ENCODE measurements around the gene CACNA1C. TPM values are rescaled to one million over a fixed set of nuclear protein-coding genes. Genes with fewer than 3 reads are reported as not detected.

CACNA1C gene
- total RNA-seq, 6 donors from 2014 or later: 5.2 to 45.1 (median 8.8) TPM

DNA sequence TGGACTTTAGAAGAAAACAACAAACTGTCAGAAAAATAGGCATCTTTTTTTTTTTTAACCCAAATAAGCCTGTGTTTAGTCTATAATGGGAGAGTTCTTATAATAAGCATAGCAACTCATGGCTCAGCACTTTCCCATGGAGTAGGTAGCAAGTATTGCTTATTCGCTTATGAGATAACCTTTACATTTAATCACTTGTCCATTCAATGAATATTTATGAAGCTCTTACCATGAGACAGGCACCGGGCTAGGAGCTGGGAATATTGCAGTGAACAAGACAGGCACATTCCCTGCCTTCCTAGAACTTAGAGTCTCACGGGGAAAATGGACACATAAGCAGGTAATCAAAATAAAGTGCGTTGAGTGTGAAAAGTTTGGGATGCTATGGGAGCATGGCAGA, 38.6 kb upstream of the CACNA1C start:
- no peak overlapping the region for H3K4me3 ChIP-seq
- no peaks in the 10 kb centered on the region for H3K27me3 ChIP-seq
- no peaks in the 10 kb centered on the region for H3K36me3 ChIP-seq
- H3K27ac ChIP-seq: peak overlapping the region; percentile 28 to 85 (median 50)
- no peak for TF ChIP-seq POLR2A (IDR thresholded peaks at IDR 0.05)
- no peak for TF ChIP-seq POLR2AphosphoS5 (IDR thresholded peaks at IDR 0.05)
- TF ChIP-seq EP300 (IDR thresholded peaks at IDR 0.05): no peak
- TF ChIP-seq, protein P1, sequence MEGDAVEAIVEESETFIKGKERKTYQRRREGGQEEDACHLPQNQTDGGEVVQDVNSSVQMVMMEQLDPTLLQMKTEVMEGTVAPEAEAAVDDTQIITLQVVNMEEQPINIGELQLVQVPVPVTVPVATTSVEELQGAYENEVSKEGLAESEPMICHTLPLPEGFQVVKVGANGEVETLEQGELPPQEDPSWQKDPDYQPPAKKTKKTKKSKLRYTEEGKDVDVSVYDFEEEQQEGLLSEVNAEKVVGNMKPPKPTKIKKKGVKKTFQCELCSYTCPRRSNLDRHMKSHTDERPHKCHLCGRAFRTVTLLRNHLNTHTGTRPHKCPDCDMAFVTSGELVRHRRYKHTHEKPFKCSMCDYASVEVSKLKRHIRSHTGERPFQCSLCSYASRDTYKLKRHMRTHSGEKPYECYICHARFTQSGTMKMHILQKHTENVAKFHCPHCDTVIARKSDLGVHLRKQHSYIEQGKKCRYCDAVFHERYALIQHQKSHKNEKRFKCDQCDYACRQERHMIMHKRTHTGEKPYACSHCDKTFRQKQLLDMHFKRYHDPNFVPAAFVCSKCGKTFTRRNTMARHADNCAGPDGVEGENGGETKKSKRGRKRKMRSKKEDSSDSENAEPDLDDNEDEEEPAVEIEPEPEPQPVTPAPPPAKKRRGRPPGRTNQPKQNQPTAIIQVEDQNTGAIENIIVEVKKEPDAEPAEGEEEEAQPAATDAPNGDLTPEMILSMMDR (IDR thresholded peaks at IDR 0.05): no peak
- peaks cover 6 to 14% (median 9%) of the 10 kb centered on the region in 4 donors for H3K4me1 ChIP-seq
- no peaks in the 10 kb centered on the region for H3K9me3 ChIP-seq
- WGBS, 2 donors: 80 to 82% methylated on average over 4 of the region's 4 CpGs
- ATAC-seq (ENCODE audit: low FRiP score in 2 of 2): no peak
- no peak for DNase-seq

GRCh38 chr12:2016862-2017545, 35.8 kb upstream of the CACNA1C start:
- Histone ChIP-seq H3K27me3 (no peaks in the 10 kb centered on the region), H3K4me1 (peaks cover 6 to 14% (median 9%) of the 10 kb centered on the region in 4 donors), H3K27ac (no peak overlapping the region), H3K4me3 (no peak overlapping the region), H3K36me3 (no peaks in the 10 kb centered on the region), H3K9me3 (no peaks in the 10 kb centered on the region)
- no peak for TF ChIP-seq POLR2AphosphoS5 (IDR thresholded peaks at IDR 0.05)
- TF ChIP-seq EP300 (IDR thresholded peaks at IDR 0.05): no peak
- TF ChIP-seq POLR2A (IDR thresholded peaks at IDR 0.05): no peak
- TF ChIP-seq, protein P1 (IDR thresholded peaks at IDR 0.05): no peak
- DNase-seq (no peak), ATAC-seq (ENCODE audit: low FRiP score in 2 of 2) (no peak)
- WGBS, 2 donors: 87 to 89% methylated on average over 9 of the region's 9 CpGs

- H3K9me3 ChIP-seq: no peaks in the 10 kb centered on the region
- H3K27ac ChIP-seq: peak overlapping the region in 1 of 4 donors; percentile 59
- DNase-seq: no peak
- no peak overlapping the region for H3K4me3 ChIP-seq
- no peaks in the 10 kb centered on the region for H3K36me3 ChIP-seq
- H3K4me1 ChIP-seq: peaks cover 6 to 14% (median 9%) of the 10 kb centered on the region in 4 donors
- WGBS, 2 donors: 52 to 59% methylated on average over 12 of the region's 12 CpGs
- TF ChIP-seq, protein P1 (IDR thresholded peaks at IDR 0.05): no peak
- TF ChIP-seq POLR2A (IDR thresholded peaks at IDR 0.05): no peak
- TF ChIP-seq POLR2AphosphoS5 (IDR thresholded peaks at IDR 0.05): no peak
- TF ChIP-seq EP300 (IDR thresholded peaks at IDR 0.05): no peak
- no peaks in the 10 kb centered on the region for H3K27me3 ChIP-seq
- ATAC-seq (ENCODE audit: low FRiP score in 2 of 2): no peak
These were observed 35.0 kb upstream of the CACNA1C start for GRCh38 chr12:2017546-2018337.

DNA sequence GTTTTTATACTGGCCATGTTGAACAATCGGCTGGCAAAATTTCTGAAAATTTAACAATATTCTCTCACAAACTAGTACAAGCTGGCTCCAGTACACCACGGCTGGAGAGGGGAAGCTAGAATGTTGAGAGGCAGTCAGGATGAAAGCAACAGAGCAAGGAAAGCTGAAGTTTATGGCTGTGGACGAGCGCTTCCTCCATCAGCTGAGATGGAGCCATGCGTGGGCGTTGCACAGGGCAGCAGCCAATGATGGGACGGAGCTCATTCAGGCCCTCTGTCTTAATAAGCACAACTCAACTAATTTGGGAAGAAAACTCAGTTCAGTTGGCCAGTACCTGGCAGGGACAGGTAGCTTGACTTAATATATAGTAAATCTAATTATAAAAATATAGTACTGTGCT, 34.4 kb upstream of the CACNA1C start:
- Histone ChIP-seq H3K9me3 (no peaks in the 10 kb centered on the region), H3K27ac (no peak overlapping the region), H3K4me3 (no peak overlapping the region), H3K27me3 (no peaks in the 10 kb centered on the region), H3K4me1 (peaks cover 5 to 12% (median 8%) of the 10 kb centered on the region in 4 donors), H3K36me3 (no peaks in the 10 kb centered on the region)
- 78% methylated on average over 7 of the region's 7 CpGs for WGBS, 2 donors
- TF ChIP-seq, protein P1 (IDR thresholded peaks at IDR 0.05): no peak
- no peak for TF ChIP-seq POLR2A (IDR thresholded peaks at IDR 0.05)
- no peak for TF ChIP-seq POLR2AphosphoS5 (IDR thresholded peaks at IDR 0.05)
- TF ChIP-seq EP300 (IDR thresholded peaks at IDR 0.05): no peak
- DNase-seq: no peak
- no peak for ATAC-seq (ENCODE audit: low FRiP score in 2 of 2)

All from upper lobe of left lung (tissue), 6 donors.